Stomach smooth muscle (tissue), 2 donors: ENCODE measurements around the gene MAP3K2.
A peak's percentile ranks its signal among the peaks of the same experiment; 100 is the strongest.

Source experiments
- H3K27ac ChIP-seq: one replicate; pipeline ENCODE4 v1.7.0; 2013; ENCODE audit warnings: mild to moderate bottlenecking, low read length, inconsistent platforms
- H3K27me3 ChIP-seq, 2 donors: one replicate each; pipeline ENCODE4 v1.7.0; 2013; ENCODE audit warnings: low read length in 2 of 2; ENCODE audit not compliant: insufficient read depth in 2 of 2, control insufficient read depth in 1 of 2
- H3K36me3 ChIP-seq, 2 donors: one replicate each; pipeline ENCODE4 v1.7.0; 2013; ENCODE audit warnings: low read length in 2 of 2; ENCODE audit not compliant: control insufficient read depth in 2 of 2, insufficient read depth in 2 of 2
- H3K4me1 ChIP-seq: one replicate; pipeline ENCODE4 v1.7.0; 2013; ENCODE audit warnings: low read length; ENCODE audit not compliant: control insufficient read depth, insufficient read depth
- H3K4me3 ChIP-seq, 2 donors: one replicate each; pipeline ENCODE4 v1.7.0; 2013; ENCODE audit warnings: low read length in 2 of 2
- H3K9ac ChIP-seq, 2 donors: one replicate each; pipeline ENCODE4 v1.7.0; 2013; ENCODE audit warnings: low read length in 2 of 2, mild to moderate bottlenecking in 1 of 2
- H3K9me3 ChIP-seq, 2 donors: one replicate each; pipeline ENCODE4 v1.7.0; 2013; ENCODE audit warnings: low read length in 2 of 2; ENCODE audit not compliant: control insufficient read depth in 2 of 2
- donor health status: healthy.
- donor health status: Pancreatic carcinoma.

MAP3K2 gene

GRCh38 chr2:127420039-127420864, 32.5 kb upstream of the MAP3K2 start:
- Histone ChIP-seq H3K27me3 (peaks cover 42 to 53% of the 10 kb centered on the region in 2 donors), H3K4me3 (no peak overlapping the region)

GRCh38 chr2:127419448-127420038, 31.8 kb upstream of the MAP3K2 start:
- Histone ChIP-seq H3K9ac (no peak overlapping the region), H3K4me1 (peaks cover 18% of the 10 kb centered on the region), H3K9me3 (no peaks in the 10 kb centered on the region), H3K27ac (no peak overlapping the region), H3K36me3 (no peaks in the 10 kb centered on the region), H3K4me3 (no peak overlapping the region), H3K27me3 (peaks cover 42 to 48% of the 10 kb centered on the region in 2 donors)

More at GRCh38 chr2:127420039-127420864, 32.5 kb upstream of the MAP3K2 start:
- Histone ChIP-seq H3K27ac (no peak overlapping the region), H3K9ac (no peak overlapping the region), H3K4me1 (peaks cover 18% of the 10 kb centered on the region), H3K9me3 (no peaks in the 10 kb centered on the region), H3K36me3 (no peaks in the 10 kb centered on the region)

- peaks cover 18% of the 10 kb centered on the region for H3K4me1 ChIP-seq
- peaks cover 42 to 48% of the 10 kb centered on the region in 2 donors for H3K27me3 ChIP-seq
- H3K9me3 ChIP-seq = no peaks in the 10 kb centered on the region
- H3K9ac ChIP-seq = no peak overlapping the region
- H3K36me3 ChIP-seq = no peaks in the 10 kb centered on the region
- H3K27ac ChIP-seq = no peak overlapping the region
- no peak overlapping the region for H3K4me3 ChIP-seq
Observed at GRCh38 chr2:127419112-127419430, 31.3 kb upstream of the MAP3K2 start.

- Histone ChIP-seq H3K9ac (no peak within 1 kb of the TSS), H3K27ac (no peak within 1 kb of the TSS), H3K4me3 (no peak within 1 kb of the TSS), H3K36me3 (no peaks in the 10 kb centered on the region), H3K4me1 (peaks cover 16% of the 10 kb centered on the region), H3K9me3 (no peaks in the 10 kb centered on the region), H3K27me3 (peaks cover 38 to 46% of the 10 kb centered on the region in 2 donors)
Observed at GRCh38 chr2:127418300-127419111, 30.7 kb upstream of the MAP3K2 start, which contains the start of gene PROC. PROC (plus strand) TSS chr2:127418427; CDS start chr2:127419943, 1,516 bp downstream.

DNA sequence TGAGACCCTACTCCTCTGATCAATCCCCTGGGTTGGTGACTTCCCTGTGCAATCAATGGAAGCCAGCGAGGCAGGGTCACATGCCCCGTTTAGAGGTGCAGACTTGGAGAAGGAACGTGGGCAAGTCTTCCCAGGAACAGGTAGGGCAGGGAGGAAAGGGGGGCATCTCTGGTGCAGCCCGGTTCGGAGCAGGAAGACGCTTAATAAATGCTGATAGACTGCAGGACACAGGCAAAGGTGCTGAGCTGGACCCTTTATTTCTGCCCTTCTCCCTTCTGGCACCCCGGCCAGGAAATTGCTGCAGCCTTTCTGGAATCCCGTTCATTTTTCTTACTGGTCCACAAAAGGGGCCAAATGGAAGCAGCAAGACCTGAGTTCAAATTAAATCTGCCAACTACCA, 29.6 kb upstream of the MAP3K2 start:
- peaks cover 28 to 41% of the 10 kb centered on the region in 2 donors for H3K27me3 ChIP-seq
- H3K27ac ChIP-seq = no peak overlapping the region
- H3K4me3 ChIP-seq = no peak overlapping the region
- peaks cover 11% of the 10 kb centered on the region for H3K4me1 ChIP-seq
- no peaks in the 10 kb centered on the region for H3K9me3 ChIP-seq
- no peak overlapping the region for H3K9ac ChIP-seq
- no peaks in the 10 kb centered on the region for H3K36me3 ChIP-seq

DNA sequence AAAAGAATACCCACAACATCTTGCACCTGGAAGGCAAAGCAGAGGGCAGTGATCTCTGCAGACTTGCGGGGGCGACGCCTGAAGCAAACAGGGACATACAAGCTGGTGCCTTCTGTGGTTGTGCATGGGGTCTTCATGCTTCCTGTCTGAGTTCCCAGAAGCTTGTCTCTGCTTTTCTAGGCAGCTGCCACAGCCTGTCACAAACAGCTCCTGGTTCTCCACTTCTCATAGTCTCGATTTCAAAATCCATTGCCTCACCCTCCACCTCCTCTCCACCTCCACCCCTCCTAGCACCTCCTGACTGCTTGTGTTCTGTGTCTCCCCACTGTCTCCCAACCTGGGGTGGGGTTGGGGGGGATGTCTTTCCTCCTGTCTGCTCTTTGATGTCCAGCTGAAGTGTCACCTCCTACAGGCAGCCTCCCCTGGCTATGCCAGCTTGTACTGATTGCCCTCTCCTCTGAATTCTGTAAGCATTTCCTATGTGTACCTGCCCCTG, 28.8 kb upstream of the MAP3K2 start:
- Histone ChIP-seq H3K9me3 (no peaks in the 10 kb centered on the region), H3K4me3 (peak overlapping the region; percentile 51 to 73), H3K27me3 (peaks cover 20 to 32% of the 10 kb centered on the region in 2 donors), H3K4me1 (peaks cover 10% of the 10 kb centered on the region), H3K9ac (no peak overlapping the region), H3K36me3 (no peaks in the 10 kb centered on the region), H3K27ac (no peak overlapping the region)

DNA sequence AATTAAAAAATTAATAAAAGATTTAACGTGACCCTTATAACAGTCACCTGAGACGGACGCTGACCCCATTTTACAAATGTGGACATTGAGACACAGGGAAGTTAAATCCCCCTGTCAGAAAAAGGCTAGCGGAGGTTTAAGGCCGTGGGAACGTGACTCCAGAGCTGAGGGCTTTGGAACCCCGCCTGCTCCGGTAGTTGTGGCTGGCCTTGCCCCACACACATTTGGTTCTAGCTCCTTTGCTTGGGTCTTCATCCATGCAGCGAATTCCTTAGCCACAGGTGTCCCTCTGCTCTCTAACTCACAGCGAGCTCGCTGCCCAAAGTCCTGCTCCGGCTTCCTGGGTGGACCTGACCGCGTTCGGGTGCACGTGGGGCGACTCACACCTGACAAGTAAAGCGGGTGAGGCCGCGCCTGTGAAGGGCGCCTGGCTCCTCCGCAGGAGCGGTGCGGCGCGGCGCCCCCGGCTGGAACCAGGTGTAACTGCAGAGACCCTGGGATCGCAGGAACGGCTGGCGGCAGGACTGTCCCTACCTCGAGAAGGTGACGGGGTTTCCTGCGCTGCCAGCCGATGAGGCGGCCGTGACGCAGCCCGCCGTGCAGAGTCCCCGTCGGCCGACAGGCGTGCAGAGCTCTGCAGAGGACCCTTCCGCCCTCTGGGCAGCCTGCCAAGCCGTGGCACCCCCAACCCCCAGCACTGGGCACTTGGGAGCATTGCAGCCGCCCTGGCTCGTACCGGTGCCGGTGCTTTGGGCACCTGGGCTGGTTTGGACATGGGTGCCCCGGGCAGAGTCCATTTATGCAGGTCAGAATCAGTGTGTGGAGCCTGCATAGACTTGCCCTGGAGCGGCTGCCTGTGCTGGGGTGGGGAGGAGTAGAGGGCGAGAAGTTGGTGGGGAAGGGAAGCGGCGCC, 28.1 kb upstream of the MAP3K2 start:
- H3K27ac ChIP-seq = no peak overlapping the region
- no peaks in the 10 kb centered on the region for H3K36me3 ChIP-seq
- peak overlapping the region; percentile 51 to 73 for H3K4me3 ChIP-seq
- H3K27me3 ChIP-seq = peaks cover 14 to 30% of the 10 kb centered on the region in 2 donors
- H3K9me3 ChIP-seq = no peaks in the 10 kb centered on the region
- peaks cover 10% of the 10 kb centered on the region for H3K4me1 ChIP-seq
- peak overlapping the region in 1 of 2 donors; percentile 36 for H3K9ac ChIP-seq

DNA sequence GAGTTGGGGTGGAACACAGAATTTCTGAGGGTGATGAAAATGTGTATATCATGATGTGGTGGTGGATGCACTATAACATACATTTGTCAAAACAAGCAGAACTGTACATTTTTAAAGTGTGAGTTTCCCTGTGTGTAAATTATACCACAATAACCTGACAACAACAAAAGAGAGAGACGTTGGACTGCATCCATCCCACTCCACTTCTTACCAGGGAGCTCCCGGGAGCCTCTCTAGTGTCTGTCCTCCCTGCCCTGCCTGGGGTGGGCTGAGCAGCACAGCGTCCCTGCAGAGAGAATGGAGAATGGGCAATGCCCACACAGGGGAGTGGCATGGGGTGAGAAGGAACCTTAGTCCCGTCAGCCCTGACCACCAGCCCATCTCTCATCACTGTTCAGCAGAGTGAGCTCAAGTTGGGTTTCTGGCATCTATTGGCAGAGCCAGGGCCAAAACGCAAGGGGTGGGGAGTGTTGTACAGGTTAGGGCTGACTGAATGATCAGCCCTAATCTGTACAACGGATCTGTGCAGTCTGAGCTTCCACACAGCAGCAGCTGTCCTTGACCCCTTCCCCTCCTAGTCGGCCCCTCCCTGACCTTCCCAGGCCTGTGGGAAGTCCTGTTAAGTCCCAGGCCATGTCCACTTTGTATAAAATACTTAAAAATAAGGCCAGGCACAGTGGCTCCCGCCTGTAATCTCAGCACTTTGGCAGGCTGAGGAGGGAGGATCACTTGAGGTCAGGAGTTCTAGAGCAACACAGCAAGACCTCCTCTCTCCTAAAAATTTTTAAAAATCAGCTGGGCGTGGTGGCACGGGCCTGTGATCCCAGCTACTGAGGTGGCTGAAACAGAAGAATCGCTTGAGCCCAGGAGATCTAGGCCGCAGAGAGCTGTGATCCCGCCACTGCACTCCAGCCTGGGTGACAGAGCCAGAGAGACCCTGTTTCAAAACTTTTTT, 27.1 kb upstream of the MAP3K2 start:
- H3K9ac ChIP-seq = no peak overlapping the region
- no peaks in the 10 kb centered on the region for H3K9me3 ChIP-seq
- H3K4me1 ChIP-seq = peaks cover 10% of the 10 kb centered on the region
- no peak overlapping the region for H3K4me3 ChIP-seq
- H3K27ac ChIP-seq = no peak overlapping the region
- H3K36me3 ChIP-seq = no peaks in the 10 kb centered on the region
- H3K27me3 ChIP-seq = peaks cover 12 to 26% of the 10 kb centered on the region in 2 donors
